Right atrium auricular region (tissue), 2 donors: ENCODE data around the gene TAF5L. TPM values are rescaled to one million over a fixed set of nuclear protein-coding genes. Genes with fewer than 3 reads are reported as not detected.
"Not testable (repeated sequence)": the region's sequence is repeated elsewhere in the genome, so short reads cannot be mapped to it uniquely, and the experiment has no call there.

Experiments used
- DNase-seq: peaks from one replicate; pipeline ENCODE4 v3.0.0-alpha.2; 2019; ENCODE audit warnings: low spot score
- H3K27ac ChIP-seq, 2 donors: fragments of 200-600 bp; sonication (generic); 1 replicate in 1 of 2; 2 replicates in 1 of 2; pipeline ENCODE4 v1.5.1; 2016 to 2019
- H3K27me3 ChIP-seq, 2 donors: fragments of 200-600 bp; sonication (generic); one replicate each; pipeline versions ENCODE4 v1.5.1 to v1.6.0; 2017 to 2019
- H3K36me3 ChIP-seq: fragments of 200-600 bp; sonication (generic); one replicate; pipeline ENCODE4 v1.5.1; 2016
- H3K4me1 ChIP-seq, 2 donors: fragments of 200-600 bp; sonication (generic); one replicate each; pipeline versions ENCODE4 v1.5.1 to v1.6.0; 2017 to 2019
- H3K4me3 ChIP-seq, 2 donors: fragments of 200-600 bp; sonication (generic); 1 replicate in 1 of 2; 2 replicates in 1 of 2; pipeline ENCODE4 v1.5.1; 2017 to 2019; ENCODE audit warnings: mild to moderate bottlenecking in 1 of 2, moderate library complexity in 1 of 2
- H3K9me3 ChIP-seq, 2 donors: fragments of 200-600 bp; sonication (generic); one replicate each; pipeline ENCODE4 v1.5.1; 2019
- total RNA-seq, 2 donors: library from RNA; depleted of rRNA; stranded (reverse); fragments of >200 nt; gene quantifications; one replicate each; pipeline ENCODE4 v1.1.0, GENCODE V29; 2016
- TF ChIP-seq, protein P1 (sequence below), 2 donors: fragments of 200-600 bp; sonication (generic); IDR thresholded peaks; one replicate each; pipeline ENCODE4 v1.5.1; 2019; ENCODE audit warnings: antibody characterized with exemption in 2 of 2

Gene TAF5L
- total RNA-seq, 2 donors from 2014 or later, result 8.6 to 12.7 TPM

DNA sequence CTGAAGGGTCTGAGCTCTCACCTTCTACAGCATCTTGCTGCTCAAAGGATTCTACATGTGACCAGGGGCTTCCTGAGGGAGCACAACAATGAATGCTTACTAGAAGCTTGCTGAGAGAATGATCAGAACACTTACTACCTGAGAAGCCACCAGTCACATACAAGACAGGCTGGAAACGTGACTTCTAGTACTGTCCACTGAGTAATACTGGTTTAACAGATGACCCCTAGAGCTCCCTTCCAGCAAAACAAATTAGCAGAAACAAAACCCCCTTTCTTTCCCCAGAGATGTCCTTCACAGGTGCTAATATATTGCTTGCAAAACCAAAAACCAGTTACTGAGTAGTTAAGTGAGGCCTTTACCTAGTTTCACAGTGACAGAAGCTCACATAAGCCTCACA is 2.1 kb downstream of the TAF5L start:
- no peaks in the 10 kb centered on the region for H3K27me3 ChIP-seq
- H3K4me1 ChIP-seq, result peaks cover 0 to 54% of the 10 kb centered on the region in 2 donors
- DNase-seq, result no peak
- H3K36me3 ChIP-seq, result no peaks in the 10 kb centered on the region
- TF ChIP-seq, protein P1, sequence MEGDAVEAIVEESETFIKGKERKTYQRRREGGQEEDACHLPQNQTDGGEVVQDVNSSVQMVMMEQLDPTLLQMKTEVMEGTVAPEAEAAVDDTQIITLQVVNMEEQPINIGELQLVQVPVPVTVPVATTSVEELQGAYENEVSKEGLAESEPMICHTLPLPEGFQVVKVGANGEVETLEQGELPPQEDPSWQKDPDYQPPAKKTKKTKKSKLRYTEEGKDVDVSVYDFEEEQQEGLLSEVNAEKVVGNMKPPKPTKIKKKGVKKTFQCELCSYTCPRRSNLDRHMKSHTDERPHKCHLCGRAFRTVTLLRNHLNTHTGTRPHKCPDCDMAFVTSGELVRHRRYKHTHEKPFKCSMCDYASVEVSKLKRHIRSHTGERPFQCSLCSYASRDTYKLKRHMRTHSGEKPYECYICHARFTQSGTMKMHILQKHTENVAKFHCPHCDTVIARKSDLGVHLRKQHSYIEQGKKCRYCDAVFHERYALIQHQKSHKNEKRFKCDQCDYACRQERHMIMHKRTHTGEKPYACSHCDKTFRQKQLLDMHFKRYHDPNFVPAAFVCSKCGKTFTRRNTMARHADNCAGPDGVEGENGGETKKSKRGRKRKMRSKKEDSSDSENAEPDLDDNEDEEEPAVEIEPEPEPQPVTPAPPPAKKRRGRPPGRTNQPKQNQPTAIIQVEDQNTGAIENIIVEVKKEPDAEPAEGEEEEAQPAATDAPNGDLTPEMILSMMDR (IDR thresholded peaks at IDR 0.05), result no peak
- no peak overlapping the region for H3K4me3 ChIP-seq
- no peaks in the 10 kb centered on the region for H3K9me3 ChIP-seq
- no peak overlapping the region for H3K27ac ChIP-seq

DNA sequence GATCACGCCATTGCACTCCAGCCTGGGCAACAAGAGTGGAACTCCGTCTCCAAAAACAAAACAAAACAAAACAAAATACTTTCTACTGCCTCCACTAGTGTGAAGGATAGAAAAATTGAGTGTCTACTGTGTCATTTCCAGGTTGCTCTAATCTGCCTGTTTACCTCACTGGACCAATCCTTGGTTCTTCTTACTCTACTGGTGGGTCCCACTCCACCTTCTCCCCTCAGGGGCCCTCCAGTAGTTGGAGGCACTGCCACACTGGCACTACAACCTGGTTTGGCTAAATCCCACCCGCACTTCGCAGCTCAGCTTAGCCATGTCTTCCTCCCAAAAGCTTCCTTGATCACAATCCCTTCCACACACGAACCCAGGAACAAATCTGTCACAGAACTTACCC is 2.7 kb downstream of the TAF5L start:
- Histone ChIP-seq H3K9me3 (no peaks in the 10 kb centered on the region), H3K27ac (no peak overlapping the region), H3K4me3 (no peak overlapping the region), H3K27me3 (no peaks in the 10 kb centered on the region), H3K4me1 (peaks cover 0 to 54% of the 10 kb centered on the region in 2 donors), H3K36me3 (no peaks in the 10 kb centered on the region)
- DNase-seq, result no peak
- TF ChIP-seq, protein P1 (IDR thresholded peaks at IDR 0.05), result no peak

DNA sequence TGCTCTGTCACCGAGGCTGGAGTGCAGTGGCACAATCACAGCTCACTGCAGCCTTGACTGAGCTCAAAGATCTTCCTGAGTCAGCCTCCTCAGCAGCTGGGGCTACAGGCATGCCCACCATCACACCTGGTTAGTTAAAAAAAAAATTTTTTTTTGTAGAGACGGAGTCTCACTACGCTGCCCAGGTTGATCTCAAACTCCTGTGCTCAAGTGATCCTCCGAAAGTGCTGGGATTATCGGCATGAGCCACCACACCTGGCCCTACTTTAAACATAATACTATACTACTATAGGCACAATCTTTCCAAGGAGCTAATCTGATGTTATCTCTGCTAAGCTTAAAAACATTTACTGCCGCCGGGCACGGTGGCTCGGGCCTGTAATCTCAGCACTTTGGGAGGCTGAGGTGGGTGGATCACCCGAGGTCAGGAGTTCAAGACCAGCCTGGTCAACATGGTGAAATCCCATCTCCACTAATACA is 3.2 kb downstream of the TAF5L start:
- not testable (repeated sequence) for DNase-seq, H3K36me3 ChIP-seq, H3K4me3 ChIP-seq, H3K27me3 ChIP-seq, H3K27ac ChIP-seq, H3K9me3 ChIP-seq
- H3K4me1 ChIP-seq, result peaks cover 0 to 55% of the 10 kb centered on the region in 2 donors

DNA sequence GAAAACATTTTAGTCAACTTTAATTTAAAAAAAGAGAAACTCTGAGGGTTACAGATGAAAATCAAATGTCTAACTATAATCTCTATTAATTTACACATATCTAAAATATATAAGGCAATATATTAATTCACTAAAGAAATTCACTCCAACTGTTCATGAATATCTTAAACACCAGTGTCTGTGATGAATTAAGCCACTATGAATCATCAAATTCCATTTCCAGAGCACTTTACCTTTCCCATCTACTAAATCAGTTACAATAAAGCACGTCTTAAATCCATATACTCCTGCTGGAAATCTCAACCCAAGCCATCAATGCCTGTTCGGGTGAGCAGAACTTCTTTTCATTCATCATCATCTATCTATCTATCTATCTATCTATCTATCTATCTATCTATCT is 4.3 kb downstream of the TAF5L start:
- H3K9me3 ChIP-seq, result no peaks in the 10 kb centered on the region
- no peak for DNase-seq
- H3K4me3 ChIP-seq, result no peak overlapping the region
- TF ChIP-seq, protein P1 (IDR thresholded peaks at IDR 0.05), result no peak
- no peaks in the 10 kb centered on the region for H3K36me3 ChIP-seq
- no peak overlapping the region for H3K27ac ChIP-seq
- H3K27me3 ChIP-seq, result no peaks in the 10 kb centered on the region
- peaks cover 0 to 52% of the 10 kb centered on the region in 2 donors for H3K4me1 ChIP-seq

DNA sequence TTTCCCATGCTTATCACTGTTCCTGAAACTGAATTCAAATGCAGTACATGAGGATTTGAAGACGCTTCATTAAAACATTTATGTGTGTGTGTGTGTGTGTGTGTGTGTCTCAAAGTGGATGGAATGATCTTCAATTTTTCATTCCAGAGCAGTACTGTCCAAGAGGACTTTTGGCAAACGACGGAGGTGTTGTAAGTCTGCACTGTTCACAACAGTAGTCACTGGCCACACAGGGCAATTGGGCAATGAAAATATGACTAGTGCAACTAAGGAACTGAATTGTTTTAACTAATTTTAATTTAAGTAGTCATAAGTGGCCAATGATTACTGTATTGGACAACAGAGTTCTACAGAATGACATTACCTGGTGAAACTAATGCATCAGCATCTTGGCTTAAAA is 5.0 kb downstream of the TAF5L start:
- no peak for DNase-seq
- H3K36me3 ChIP-seq, result no peaks in the 10 kb centered on the region
- no peak overlapping the region for H3K27ac ChIP-seq
- H3K27me3 ChIP-seq, result no peaks in the 10 kb centered on the region
- TF ChIP-seq, protein P1 (IDR thresholded peaks at IDR 0.05), result no peak
- no peak overlapping the region for H3K4me3 ChIP-seq
- peaks cover 0 to 49% of the 10 kb centered on the region in 2 donors for H3K4me1 ChIP-seq
- H3K9me3 ChIP-seq, result no peaks in the 10 kb centered on the region

DNA sequence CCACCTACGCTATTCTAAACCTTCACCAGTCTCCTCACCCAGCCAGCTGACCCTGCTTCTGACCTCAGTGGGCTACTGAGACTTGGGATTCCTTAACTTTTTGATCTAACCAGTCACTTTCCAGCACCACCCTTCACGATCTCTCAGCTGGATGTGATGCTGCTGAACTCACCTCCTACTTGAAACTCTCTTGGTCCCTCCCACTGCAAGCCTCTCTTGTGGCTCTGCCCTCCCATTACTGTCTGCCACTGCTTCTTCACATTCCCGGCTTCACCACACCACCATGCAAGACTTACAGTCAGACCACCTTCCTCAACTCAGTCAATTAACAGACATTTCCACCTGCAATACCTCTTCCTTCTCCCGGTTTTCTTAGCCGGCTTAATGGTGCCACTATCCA is 6.3 kb downstream of the TAF5L start:
- no peak overlapping the region for H3K27ac ChIP-seq
- H3K4me3 ChIP-seq, result no peak overlapping the region
- no peaks in the 10 kb centered on the region for H3K9me3 ChIP-seq
- H3K36me3 ChIP-seq, result no peaks in the 10 kb centered on the region
- H3K4me1 ChIP-seq, result peaks cover 0 to 44% of the 10 kb centered on the region in 2 donors
- TF ChIP-seq, protein P1 (IDR thresholded peaks at IDR 0.05), result no peak
- H3K27me3 ChIP-seq, result no peaks in the 10 kb centered on the region
- DNase-seq, result no peak
